A549 (cell line): ENCODE data around the gene ZDHHC1. TPM values are rescaled to one million over a fixed set of nuclear protein-coding genes. Genes with fewer than 3 reads are reported as not detected.

Experiments
- ATAC-seq, 2 experiments: fragments of 200-7000 bp in 1 of 2; fragments of >200 bp in 1 of 2; cut with Nextera tagmentation in 1 of 2; cut with Tn5 transposase in 1 of 2; 3 replicates each; pipeline versions ENCODE4 v1.8.0 to v1.9.1; 2018 to 2020; ENCODE audit warnings: mild to moderate bottlenecking in 1 of 2, moderate library complexity in 1 of 2
- CTCF ChIA-PET: fragments of 300-600 bp; sonication (Branson Sonifier 250); formaldehyde crosslinking; extraction: SDS; loops from one replicate; lab custom pipeline; 2021; ENCODE audit warnings: antibody characterized with exemption, inconsistent platforms; lab: Yijun Ruan, JAX
- POLR2A ChIA-PET: fragments of 350-600 bp; formaldehyde crosslinking; extraction: SDS; loops from one replicate; lab custom pipeline; 2021; ENCODE audit warnings: antibody characterized with exemption, inconsistent platforms; lab: Yijun Ruan, JAX
- DNase-seq, 2 experiments: peaks; one replicate each; pipeline versions ENCODE4 v3.0.0 to v3.0.0-alpha.2; 2011 to 2016; ENCODE audit warnings: low read depth in 1 of 2, low spot score in 1 of 2
- FAIRE-seq: peaks from 2 replicates; lab custom pipeline; 2011; peaks lifted over from hg19 to GRCh38; lab: Jason Lieb, UNC
- H3K27ac ChIP-seq, 2 experiments: fragments of >200 bp; sonication (Bioruptor Twin); formaldehyde crosslinking; 3 replicates each; pipeline ENCODE4 v1.5.1; 2016 to 2017
- H3K4me1 ChIP-seq: fragments of >200 bp; sonication (Bioruptor Twin); formaldehyde crosslinking; 3 replicates; pipeline ENCODE4 v1.6.1; 2016
- H3K4me2 ChIP-seq: fragments of >200 bp; sonication (Bioruptor Twin); formaldehyde crosslinking; 3 replicates; pipeline ENCODE4 v1.6.1; 2016
- H3K4me3 ChIP-seq: fragments of >200 bp; sonication (Bioruptor Twin); formaldehyde crosslinking; 3 replicates; pipeline ENCODE4 v1.5.1; 2016
- H3K9me3 ChIP-seq: fragments of >200 bp; sonication (Bioruptor Twin); formaldehyde crosslinking; 3 replicates; pipeline ENCODE4 v1.6.1; 2016
- CEBPB ChIP-seq, 2 experiments: fragments of >200 bp in 1 of 2; sonication (Bioruptor Twin) in 1 of 2; formaldehyde crosslinking in 1 of 2; IDR thresholded peaks; 2 replicates each; pipeline ENCODE4 v1.6.1; 2012 to 2016
- CHD2 ChIP-seq: fragments of 150-350 bp; IDR thresholded peaks from 2 replicates; pipeline ENCODE4 v1.6.1; 2014; ENCODE audit warnings: low read length; ENCODE audit not compliant: partially characterized antibody
- CHD4 ChIP-seq: fragments of 200-600 bp; sonication (generic); IDR thresholded peaks from 2 replicates; pipeline ENCODE4 v1.6.1; 2016; ENCODE audit warnings: antibody characterized with exemption, mild to moderate bottlenecking, borderline replicate concordance
- EHMT2 ChIP-seq: fragments of 200-600 bp; sonication (generic); IDR thresholded peaks from 2 replicates; pipeline ENCODE4 v1.6.1; 2016; ENCODE audit warnings: antibody characterized with exemption, low read depth, mild to moderate bottlenecking, moderate library complexity
- FOSL2 ChIP-seq, 2 experiments: fragments of 450-650 bp in 1 of 2; fragments of >200 bp in 1 of 2; sonication (Bioruptor Twin) in 1 of 2; formaldehyde crosslinking; IDR thresholded peaks; 2 replicates each; pipeline versions ENCODE4 v1.5.0 to v1.6.1; 2016 to 2020; ENCODE audit warnings: mild to moderate bottlenecking in 1 of 2, moderate library complexity in 1 of 2
- FOXS1 ChIP-seq: fragments of 250-450 bp; sonication (Bioruptor Pico); IDR thresholded peaks from 2 replicates; pipeline ENCODE4 v1.5.0; 2020; ENCODE audit warnings: mild to moderate bottlenecking, moderate library complexity
- HEYL ChIP-seq: fragments of 250-450 bp; sonication (Bioruptor Pico); IDR thresholded peaks from 2 replicates; pipeline ENCODE4 v1.8.0; 2021; ENCODE audit warnings: mild to moderate bottlenecking, moderate library complexity
- HOXB13 ChIP-seq: fragments of 250-450 bp; sonication (Bioruptor Pico); IDR thresholded peaks from 2 replicates; pipeline ENCODE4 v1.5.0; 2020; ENCODE audit warnings: low read depth, mild to moderate bottlenecking, moderate library complexity
- KDM5A ChIP-seq: fragments of 200-600 bp; sonication (generic); IDR thresholded peaks from 2 replicates; pipeline ENCODE4 v1.6.1; 2016; ENCODE audit warnings: antibody characterized with exemption, mild to moderate bottlenecking
- MAFK ChIP-seq: fragments of 450-650 bp; IDR thresholded peaks from 2 replicates; pipeline ENCODE4 v1.6.1; 2014; ENCODE audit not compliant: partially characterized antibody
- NFE2L2 ChIP-seq: fragments of 150-350 bp; conservative IDR thresholded peaks from 2 replicates; pipeline ENCODE4 v1.6.1; 2014; ENCODE audit warnings: low read length
- PHF8 ChIP-seq: fragments of 200-600 bp; sonication (generic); IDR thresholded peaks from 2 replicates; pipeline ENCODE4 v1.6.1; 2016; ENCODE audit warnings: low read depth, mild to moderate bottlenecking, antibody characterized with exemption, moderate library complexity, borderline replicate concordance
- POLR2A ChIP-seq: IDR thresholded peaks from 2 replicates; pipeline ENCODE4 v1.6.1; 2012; ENCODE audit warnings: mild to moderate bottlenecking, low read length
- POLR2AphosphoS2 ChIP-seq: conservative IDR thresholded peaks from 2 replicates; pipeline ENCODE4 v1.6.1; 2012; ENCODE audit warnings: low read length, improper control_type of control experiment, inconsistent platforms
- RAD21 ChIP-seq, 2 experiments: fragments of >200 bp in 1 of 2; sonication (Bioruptor Twin) in 1 of 2; formaldehyde crosslinking in 1 of 2; IDR thresholded peaks in 1 of 2; conservative IDR thresholded peaks in 1 of 2; 2 replicates in 1 of 2; 3 replicates in 1 of 2; pipeline ENCODE4 v1.6.1; 2012 to 2018; ENCODE audit warnings: inconsistent platforms in 1 of 2
- RARB ChIP-seq: fragments of 250-450 bp; sonication (Bioruptor Pico); IDR thresholded peaks from 2 replicates; pipeline ENCODE4 v1.8.0; 2021; ENCODE audit warnings: mild to moderate bottlenecking, moderate library complexity
- RCOR1 ChIP-seq: fragments of 150-350 bp; IDR thresholded peaks from 2 replicates; pipeline ENCODE4 v1.6.1; 2014; ENCODE audit warnings: antibody characterized with exemption, low read length, low read depth
- SREBF2 ChIP-seq: fragments of 450-650 bp; IDR thresholded peaks from 2 replicates; pipeline ENCODE4 v1.6.1; 2014; ENCODE audit warnings: mild to moderate bottlenecking, moderate library complexity
- TP53 ChIP-seq: fragments of 250-450 bp; sonication (Bioruptor Pico); IDR thresholded peaks from 2 replicates; pipeline ENCODE4 v1.5.0; 2021; ENCODE audit warnings: mild to moderate bottlenecking, moderate library complexity
- WGBS: methylation state at CpG from one replicate; pipeline ENCODE4 v1.1.6; 2017; ENCODE audit errors: missing lambda C conversion rate; 5-methylcytosine and 5-hydroxymethylcytosine counted together
- polyA plus RNA-seq, 4 experiments: library from polyadenylated mRNA; depleted of rRNA in 3 of 4; stranded (reverse); fragments of >200 nt; fragmentation: RNase III in 1 of 4; extraction: RNeasy Plus Mini Kit Qiagen cat#74134 plus additional on column Dnase treatment in 1 of 4; gene quantifications; 2 replicates in 3 of 4; 3 replicates in 1 of 4; pipeline ENCODE4 v1.2.3, GENCODE V29; 2011 to 2017
- TF ChIP-seq, protein P1 (sequence below): IDR thresholded peaks from 2 replicates; pipeline ENCODE4 v1.6.1; 2012; ENCODE audit warnings: low read depth, borderline replicate concordance
- TF ChIP-seq, protein P2 (sequence below): fragments of 250-450 bp; sonication (Bioruptor Pico); IDR thresholded peaks from 2 replicates; pipeline ENCODE4 v1.5.0; 2021; ENCODE audit warnings: mild to moderate bottlenecking, moderate library complexity, borderline replicate concordance
- TF ChIP-seq, protein P3 (sequence below): IDR thresholded peaks from 2 replicates; pipeline ENCODE4 v1.6.1; 2012
- TF ChIP-seq, protein P4 (sequence below): fragments of >200 bp; sonication (Bioruptor Twin); formaldehyde crosslinking; IDR thresholded peaks from 3 replicates; pipeline ENCODE4 v1.6.1; 2016
- TF ChIP-seq, protein P5 (sequence below): fragments of 250-450 bp; sonication (Bioruptor Pico); IDR thresholded peaks from 2 replicates; pipeline ENCODE4 v1.5.0; 2020; ENCODE audit warnings: low read depth, mild to moderate bottlenecking, moderate library complexity
- TF ChIP-seq, protein P6 (sequence below): IDR thresholded peaks from 2 replicates; pipeline ENCODE4 v1.6.1; 2012

The ZDHHC1 gene
- polyA plus RNA-seq, 2 of the 4 experiments (the other 2 are of a cell fraction): 3.5 to 5.9 TPM

DNA sequence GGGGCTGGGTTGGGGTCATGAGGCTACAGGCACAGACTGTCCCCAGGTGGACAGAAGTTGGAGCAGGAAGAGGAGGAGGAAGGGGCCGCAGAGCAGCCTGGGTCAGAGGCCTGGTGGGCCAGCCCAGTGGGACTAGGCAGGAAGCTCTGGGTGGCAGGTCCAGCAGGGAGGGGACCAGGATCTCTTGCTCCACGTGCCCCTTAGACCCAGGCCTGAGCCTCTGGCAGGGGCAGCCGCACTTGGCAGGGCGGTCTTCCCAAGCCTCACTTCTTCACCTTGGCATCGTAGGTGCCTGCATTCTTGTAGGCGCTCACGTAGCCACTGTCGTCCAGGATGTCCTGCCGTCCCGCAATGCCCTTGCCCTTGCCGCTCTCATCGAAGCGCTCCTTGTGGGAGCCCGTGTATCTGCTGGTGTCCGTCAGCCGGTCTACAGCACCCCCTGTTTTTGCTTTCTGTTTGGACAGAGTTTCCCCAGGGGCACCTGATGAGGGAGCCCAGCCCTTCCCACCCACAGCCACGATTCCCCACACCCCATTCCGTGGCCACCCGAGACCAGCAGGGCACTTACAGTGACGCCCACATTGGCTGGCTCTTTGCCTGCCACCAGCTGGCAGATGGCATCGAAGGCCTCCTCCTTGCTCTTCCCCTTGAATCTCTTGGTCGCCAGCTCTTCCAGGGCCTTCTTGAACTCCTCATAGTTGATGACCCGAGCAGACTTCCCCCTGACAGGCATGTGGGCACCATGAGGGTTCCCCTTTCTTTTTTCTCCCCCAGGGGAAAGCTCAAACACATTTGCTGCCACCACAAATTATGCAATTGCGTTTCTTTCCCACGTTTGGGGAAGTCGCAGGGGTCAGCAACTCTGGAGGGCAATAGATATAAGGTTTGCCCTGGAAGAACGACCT lies 26.1 kb downstream of the ZDHHC1 start:
- FAIRE-seq: no peak
- ATAC-seq: no peak
- CTCF ChIA-PET: interaction anchor here (0.6 to 2.5 kb wide), 13 partner anchors 9 to 141 kb away, joined by 3 to 11 read pairs (median 4); partner anchors contain the start of genes KCTD19, LRRC36, SLC9A5 and ZDHHC1
- no peak overlapping the region for H3K4me3 ChIP-seq
- TF ChIP-seq NFE2L2: no peak
- no peak for TF ChIP-seq RCOR1
- TF ChIP-seq CHD2: no peak
- TF ChIP-seq, protein P1, sequence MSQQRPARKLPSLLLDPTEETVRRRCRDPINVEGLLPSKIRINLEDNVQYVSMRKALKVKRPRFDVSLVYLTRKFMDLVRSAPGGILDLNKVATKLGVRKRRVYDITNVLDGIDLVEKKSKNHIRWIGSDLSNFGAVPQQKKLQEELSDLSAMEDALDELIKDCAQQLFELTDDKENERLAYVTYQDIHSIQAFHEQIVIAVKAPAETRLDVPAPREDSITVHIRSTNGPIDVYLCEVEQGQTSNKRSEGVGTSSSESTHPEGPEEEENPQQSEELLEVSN: no peak
- TF ChIP-seq MAFK: no peak
- no peak for TF ChIP-seq FOXS1 (CRISPR knock-in tag)
- TF ChIP-seq RARB (CRISPR knock-in tag): no peak
- TF ChIP-seq, protein P2, sequence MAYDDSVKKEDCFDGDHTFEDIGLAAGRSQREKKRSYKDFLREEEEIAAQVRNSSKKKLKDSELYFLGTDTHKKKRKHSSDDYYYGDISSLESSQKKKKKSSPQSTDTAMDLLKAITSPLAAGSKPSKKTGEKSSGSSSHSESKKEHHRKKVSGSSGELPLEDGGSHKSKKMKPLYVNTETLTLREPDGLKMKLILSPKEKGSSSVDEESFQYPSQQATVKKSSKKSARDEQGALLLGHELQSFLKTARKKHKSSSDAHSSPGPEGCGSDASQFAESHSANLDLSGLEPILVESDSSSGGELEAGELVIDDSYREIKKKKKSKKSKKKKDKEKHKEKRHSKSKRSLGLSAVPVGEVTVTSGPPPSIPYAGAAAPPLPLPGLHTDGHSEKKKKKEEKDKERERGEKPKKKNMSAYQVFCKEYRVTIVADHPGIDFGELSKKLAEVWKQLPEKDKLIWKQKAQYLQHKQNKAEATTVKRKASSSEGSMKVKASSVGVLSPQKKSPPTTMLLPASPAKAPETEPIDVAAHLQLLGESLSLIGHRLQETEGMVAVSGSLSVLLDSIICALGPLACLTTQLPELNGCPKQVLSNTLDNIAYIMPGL: no peak
- no peak for TF ChIP-seq POLR2AphosphoS2
- TF ChIP-seq, all 56 proteins: peak for 0
- WGBS: 87% methylated on average over 27 of the region's 27 CpGs
- no peaks in the 10 kb centered on the region; the same call in 1 of the 3 replicates for H3K4me1 ChIP-seq
- no peak for DNase-seq
- no peak overlapping the region for H3K27ac ChIP-seq
- no peak overlapping the region for H3K4me2 ChIP-seq
- POLR2A ChIA-PET: no interaction called here
- no peaks in the 10 kb centered on the region for H3K9me3 ChIP-seq

DNA sequence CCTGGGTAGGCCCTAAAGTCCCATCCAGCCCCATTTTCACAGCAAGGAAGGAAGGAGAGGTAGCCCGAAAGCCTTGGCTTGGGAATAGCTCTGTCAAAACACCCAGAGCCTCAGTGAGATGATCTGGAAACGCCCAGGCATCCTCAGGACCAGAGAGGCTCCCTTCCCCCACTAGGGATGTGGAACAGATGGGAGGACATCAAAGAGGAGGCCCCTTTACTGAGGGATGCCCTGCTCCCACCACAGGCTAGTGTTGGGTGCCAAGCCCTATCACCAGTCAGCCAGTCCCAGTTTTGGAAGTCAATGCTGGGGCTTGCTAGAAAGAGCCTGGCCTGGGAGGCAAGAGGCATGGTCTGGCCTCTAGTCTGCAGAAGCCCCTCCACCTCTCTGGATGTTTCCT lies 27.7 kb downstream of the ZDHHC1 start:
- POLR2A ChIA-PET: no interaction called here
- no peak for TF ChIP-seq HEYL (CRISPR knock-in tag)
- TF ChIP-seq EHMT2: no peak
- TF ChIP-seq SREBF2: no peak
- no peak for TF ChIP-seq POLR2A
- no peak for TF ChIP-seq KDM5A
- TF ChIP-seq PHF8: no peak
- TF ChIP-seq MAFK: no peak
- TF ChIP-seq, protein P3, sequence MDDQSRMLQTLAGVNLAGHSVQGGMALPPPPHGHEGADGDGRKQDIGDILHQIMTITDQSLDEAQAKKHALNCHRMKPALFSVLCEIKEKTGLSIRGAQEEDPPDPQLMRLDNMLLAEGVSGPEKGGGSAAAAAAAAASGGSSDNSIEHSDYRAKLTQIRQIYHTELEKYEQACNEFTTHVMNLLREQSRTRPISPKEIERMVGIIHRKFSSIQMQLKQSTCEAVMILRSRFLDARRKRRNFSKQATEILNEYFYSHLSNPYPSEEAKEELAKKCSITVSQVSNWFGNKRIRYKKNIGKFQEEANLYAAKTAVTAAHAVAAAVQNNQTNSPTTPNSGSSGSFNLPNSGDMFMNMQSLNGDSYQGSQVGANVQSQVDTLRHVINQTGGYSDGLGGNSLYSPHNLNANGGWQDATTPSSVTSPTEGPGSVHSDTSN: no peak
- no peak for TF ChIP-seq TP53 (CRISPR knock-in tag)
- TF ChIP-seq CEBPB (IDR thresholded peaks at IDR 0.05): no peak
- TF ChIP-seq FOSL2 (IDR thresholded peaks at IDR 0.05): no peak
- no peak for TF ChIP-seq FOSL2 (CRISPR knock-in tag; IDR thresholded peaks at IDR 0.05)
- no peak for TF ChIP-seq HOXB13 (CRISPR knock-in tag)
- no peak for TF ChIP-seq RAD21 (conservative IDR thresholded peaks at IDR 0.05 in 1 of 2, IDR thresholded peaks at IDR 0.05 in 1 of 2)
- TF ChIP-seq, protein P4, sequence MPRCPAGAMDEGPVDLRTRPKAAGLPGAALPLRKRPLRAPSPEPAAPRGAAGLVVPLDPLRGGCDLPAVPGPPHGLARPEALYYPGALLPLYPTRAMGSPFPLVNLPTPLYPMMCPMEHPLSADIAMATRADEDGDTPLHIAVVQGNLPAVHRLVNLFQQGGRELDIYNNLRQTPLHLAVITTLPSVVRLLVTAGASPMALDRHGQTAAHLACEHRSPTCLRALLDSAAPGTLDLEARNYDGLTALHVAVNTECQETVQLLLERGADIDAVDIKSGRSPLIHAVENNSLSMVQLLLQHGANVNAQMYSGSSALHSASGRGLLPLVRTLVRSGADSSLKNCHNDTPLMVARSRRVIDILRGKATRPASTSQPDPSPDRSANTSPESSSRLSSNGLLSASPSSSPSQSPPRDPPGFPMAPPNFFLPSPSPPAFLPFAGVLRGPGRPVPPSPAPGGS: no peak
- TF ChIP-seq, protein P5, sequence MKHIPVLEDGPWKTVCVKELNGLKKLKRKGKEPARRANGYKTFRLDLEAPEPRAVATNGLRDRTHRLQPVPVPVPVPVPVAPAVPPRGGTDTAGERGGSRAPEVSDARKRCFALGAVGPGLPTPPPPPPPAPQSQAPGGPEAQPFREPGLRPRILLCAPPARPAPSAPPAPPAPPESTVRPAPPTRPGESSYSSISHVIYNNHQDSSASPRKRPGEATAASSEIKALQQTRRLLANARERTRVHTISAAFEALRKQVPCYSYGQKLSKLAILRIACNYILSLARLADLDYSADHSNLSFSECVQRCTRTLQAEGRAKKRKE (CRISPR knock-in tag): no peak
- TF ChIP-seq, protein P1: no peak
- TF ChIP-seq CHD4: no peak
- TF ChIP-seq, protein P2: no peak
- TF ChIP-seq, protein P6, sequence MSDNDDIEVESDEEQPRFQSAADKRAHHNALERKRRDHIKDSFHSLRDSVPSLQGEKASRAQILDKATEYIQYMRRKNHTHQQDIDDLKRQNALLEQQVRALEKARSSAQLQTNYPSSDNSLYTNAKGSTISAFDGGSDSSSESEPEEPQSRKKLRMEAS: no peak

More for the DNA sequence above, 27.7 kb downstream of the ZDHHC1 start:
- ATAC-seq (no peak), FAIRE-seq (no peak), DNase-seq (no peak)
- Histone ChIP-seq H3K27ac (no peak overlapping the region), H3K4me2 (no peak overlapping the region), H3K9me3 (no peaks in the 10 kb centered on the region), H3K4me1 (no peaks in the 10 kb centered on the region; the same call in 1 of the 3 replicates), H3K4me3 (no peak overlapping the region)
- 89% methylated on average over 2 of the region's 2 CpGs for WGBS
- CTCF ChIA-PET: interaction anchor here (0.8 to 2.5 kb wide), 7 partner anchors 9 to 77 kb away, joined by 3 to 10 read pairs (median 4); partner anchors contain the start of genes KCTD19 and LRRC36
